ENCODE results near the gene FCGR2B. TPM values are rescaled to one million over a fixed set of nuclear protein-coding genes. Genes with fewer than 3 reads are reported as not detected.

The FCGR2B gene
- not detected in 5 replicates for total RNA-seq (2022; extraction: Qiagen RNA extraction; ENCODE audit: low read depth)

DNA sequence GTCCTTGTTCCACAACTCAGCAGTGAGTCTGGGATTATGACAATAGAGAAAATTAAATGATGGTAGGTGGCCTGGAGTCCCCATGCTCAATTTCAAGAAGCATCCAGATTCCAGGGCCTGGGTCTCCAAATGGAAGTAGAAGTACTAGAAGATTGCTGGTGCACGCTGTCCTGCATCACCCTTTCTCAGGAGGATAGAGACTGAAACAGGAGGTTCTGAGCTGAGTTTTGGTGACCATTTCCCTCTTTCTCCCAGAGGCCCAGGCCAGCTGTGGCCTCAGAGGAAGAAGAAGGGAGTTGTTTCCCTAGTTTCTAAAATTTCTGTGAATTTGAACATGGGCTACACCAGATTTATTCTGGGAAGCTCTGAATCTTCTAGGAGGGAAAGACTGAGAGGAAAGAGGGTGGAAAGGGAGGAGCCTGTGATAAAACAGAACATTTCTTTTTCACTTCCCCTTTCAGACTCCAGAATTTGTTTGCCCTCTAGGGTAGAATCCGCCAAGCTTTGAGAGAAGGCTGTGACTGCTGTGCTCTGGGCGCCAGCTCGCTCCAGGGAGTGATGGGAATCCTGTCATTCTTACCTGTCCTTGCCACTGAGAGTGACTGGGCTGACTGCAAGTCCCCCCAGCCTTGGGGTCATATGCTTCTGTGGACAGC is at the start of gene FCGR2B:
FCGR2B (plus strand) TSS at position 460 of the 656 bp plus-strand sequence; CDS start at position 559, 99 bp downstream.

DNA sequence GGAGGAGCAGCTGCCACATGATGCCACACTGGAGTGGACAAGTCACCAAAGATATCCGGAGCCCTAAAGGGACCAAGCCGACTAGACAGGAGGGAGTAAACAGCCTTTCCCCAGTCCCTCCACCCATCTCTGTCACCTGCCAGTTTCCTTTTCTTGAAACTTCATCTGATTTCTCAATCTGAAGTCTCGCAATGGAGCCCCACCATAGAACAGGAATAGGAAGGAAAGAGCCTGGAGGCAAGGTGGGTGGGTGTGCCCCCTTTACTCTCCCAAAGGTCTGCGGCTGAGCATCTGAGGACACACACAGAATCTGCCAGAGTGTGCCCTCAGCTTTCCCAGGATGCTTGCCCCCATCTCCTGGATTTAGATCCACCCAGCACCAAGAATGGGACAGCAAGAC is 31.9 kb upstream of the FCGR2B start, which contains the start of gene FCGR3B:
FCGR3B (minus strand) TSS at position 101 of the 400 bp plus-strand sequence; CDS start at position 19, 82 bp downstream.

DNA sequence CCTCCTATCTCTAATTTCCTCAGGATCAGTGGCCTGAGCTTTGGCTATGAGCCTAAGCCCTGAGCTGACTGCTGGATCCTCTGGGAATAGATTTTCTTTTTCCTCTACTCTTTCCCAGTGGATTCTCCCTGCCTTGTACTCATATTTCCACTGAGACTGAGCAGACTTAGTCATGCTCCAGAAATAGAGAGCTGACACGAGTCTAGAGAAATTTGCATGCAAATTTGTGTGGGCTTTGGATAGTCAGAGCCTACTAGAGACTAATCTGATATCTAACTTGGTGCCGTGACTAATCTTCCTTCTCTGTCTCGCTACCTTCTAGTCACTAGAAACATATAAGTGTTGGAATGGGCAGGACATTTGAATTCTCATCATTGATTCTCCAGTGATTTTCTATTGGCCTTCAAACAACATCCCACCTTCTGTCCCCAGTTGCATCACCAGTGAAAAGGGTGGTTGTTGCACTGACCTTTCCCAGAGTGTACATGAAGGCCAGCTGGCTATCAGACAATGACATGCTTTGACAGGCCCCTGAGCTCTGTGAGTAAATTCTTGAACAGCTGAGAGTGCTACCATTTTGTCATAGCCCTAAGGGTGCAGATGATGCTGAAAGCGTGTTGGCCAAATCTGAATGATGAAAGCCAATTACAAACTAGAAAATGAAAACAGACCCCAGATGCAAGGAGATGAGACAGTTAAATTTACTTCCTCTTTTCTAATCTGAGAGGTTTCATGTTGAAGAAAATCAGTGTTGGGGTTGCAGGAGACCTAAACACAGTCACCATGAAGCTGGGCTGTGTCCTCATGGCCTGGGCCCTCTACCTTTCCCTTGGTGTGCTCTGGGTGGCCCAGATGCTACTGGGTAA is 43.8 kb downstream of the FCGR2B start, which contains the start of gene FCRLA:
FCRLA (plus strand) TSS at position 748 of the 866 bp plus-strand sequence; CDS start at position 784, 36 bp downstream.

GRCh38 chr1:161720956-161721737 is 58.2 kb downstream of the FCGR2B start, which contains the start of gene FCRLB:
FCRLB (plus strand) TSS chr1:161721544; CDS start chr1:161722673, 1,129 bp downstream.

Other genes starting within 250 kb of the FCGR2B start
- not detected in 5 replicates for gene FCGR2A, start 157.7 kb upstream of the FCGR2B start, total RNA-seq (2022; extraction: Qiagen RNA extraction; ENCODE audit: low read depth)
- 1.4 to 11.8 TPM (median 3.5 TPM) in 5 replicates for gene HSPA6, start 138.6 kb upstream of the FCGR2B start, total RNA-seq (2022; extraction: Qiagen RNA extraction; ENCODE audit: low read depth)
- gene FCGR3A, start 113.3 kb upstream of the FCGR2B start, total RNA-seq (2022; extraction: Qiagen RNA extraction; ENCODE audit: low read depth) = not detected in 5 replicates
- gene FCGR3B, start 32.0 kb upstream of the FCGR2B start, total RNA-seq (2022; extraction: Qiagen RNA extraction; ENCODE audit: low read depth) = not detected in 5 replicates
- gene FCRLA, start 44.1 kb downstream of the FCGR2B start, total RNA-seq (2022; extraction: Qiagen RNA extraction; ENCODE audit: low read depth) = 0.03 TPM in 1 of 5 replicates, not detected in the others
- gene FCRLB, start 58.4 kb downstream of the FCGR2B start, total RNA-seq (2022; extraction: Qiagen RNA extraction; ENCODE audit: low read depth) = 1.2 to 1.9 TPM (median 1.7 TPM) in 5 replicates
- 43.7 to 53.6 TPM (median 44.5 TPM) in 5 replicates for gene DUSP12, start 86.6 kb downstream of the FCGR2B start, total RNA-seq (2022; extraction: Qiagen RNA extraction; ENCODE audit: low read depth)
- 11.4 to 13.5 TPM (median 12.3 TPM) in 5 replicates for gene ATF6, start 103.2 kb downstream of the FCGR2B start, total RNA-seq (2022; extraction: Qiagen RNA extraction; ENCODE audit: low read depth)